A673 (cell line): ENCODE data around the gene FAM25A. TPM values are rescaled to one million over a fixed set of nuclear protein-coding genes. Genes with fewer than 3 reads are reported as not detected.
"Not testable (repeated sequence)": the region's sequence is repeated elsewhere in the genome, so short reads cannot be mapped to it uniquely, and the experiment has no call there.

Experiments
- BruUV-seq: library from RNA; stranded (reverse); fragments of 400-500 nt; replicated peaks from 2 replicates; lab custom pipeline; 2021; lab: Mats Ljungman, UMichigan
- CTCF ChIA-PET: fragments of 300-600 bp; sonication (Branson Sonifier 250); formaldehyde crosslinking; loops from one replicate; lab custom pipeline; 2022; ENCODE audit warnings: antibody characterized with exemption; lab: Charles Lee
- POLR2A ChIA-PET: fragments of 300-600 bp; sonication (Branson Sonifier 250); formaldehyde crosslinking; loops from one replicate; lab custom pipeline; 2022; ENCODE audit warnings: antibody characterized with exemption; ENCODE audit not compliant: low non-redundant PET; lab: Charles Lee
- DNase-seq: peaks from one replicate; pipeline ENCODE4 v3.0.0-alpha.2; 2015; ENCODE audit warnings: low spot score
- H3K27ac ChIP-seq: fragments of 200-600 bp; sonication (generic); 2 replicates; pipeline ENCODE4 v1.5.1; 2016; ENCODE audit warnings: mixed run types, low read depth, mild to moderate bottlenecking, mixed read lengths, antibody characterized with exemption, low read length; ENCODE audit not compliant: poor library complexity, severe bottlenecking
- H3K27me3 ChIP-seq: fragments of 200-600 bp; sonication (generic); replicated peaks from 2 replicates; pipeline ENCODE4 v1.6.1; 2017; ENCODE audit warnings: mixed run types, low read depth, mild to moderate bottlenecking, mixed read lengths, antibody characterized with exemption, low read length; ENCODE audit not compliant: insufficient read depth, poor library complexity
- H3K36me3 ChIP-seq: fragments of 200-600 bp; sonication (generic); 2 replicates; pipeline ENCODE4 v1.6.1; 2016; ENCODE audit warnings: mixed run types, mild to moderate bottlenecking, mixed read lengths, antibody characterized with exemption, low read length; ENCODE audit not compliant: insufficient read depth, poor library complexity, severe bottlenecking
- H3K4me1 ChIP-seq: fragments of 200-600 bp; sonication (generic); 2 replicates; pipeline ENCODE4 v1.6.1; 2017; ENCODE audit warnings: mixed run types, mild to moderate bottlenecking, mixed read lengths, antibody characterized with exemption, low read length; ENCODE audit not compliant: insufficient read depth, poor library complexity, severe bottlenecking
- H3K4me3 ChIP-seq: fragments of 200-600 bp; sonication (generic); 2 replicates; pipeline ENCODE4 v1.5.1; 2016; ENCODE audit warnings: low read depth, mixed run types, mild to moderate bottlenecking, mixed read lengths, low read length; ENCODE audit not compliant: poor library complexity, severe bottlenecking
- H3K9me3 ChIP-seq: fragments of 200-600 bp; sonication (generic); 2 replicates; pipeline ENCODE4 v1.6.1; 2016; ENCODE audit warnings: mixed run types, low read depth, mild to moderate bottlenecking, mixed read lengths, antibody characterized with exemption, low read length; ENCODE audit not compliant: poor library complexity, severe bottlenecking
- CTCF ChIP-seq: fragments of 300-800, 200-600 bp; sonication (generic); conservative IDR thresholded peaks from 2 replicates; pipeline ENCODE4 v1.5.1; 2017; ENCODE audit warnings: low read depth, mild to moderate bottlenecking, antibody characterized with exemption, low read length, moderate library complexity, mixed read lengths
- EZH2 ChIP-seq: fragments of 200-600 bp; sonication (generic); IDR thresholded peaks from 2 replicates; pipeline ENCODE4 v1.6.1; 2017; ENCODE audit warnings: borderline replicate concordance, low read depth, mild to moderate bottlenecking, mixed read lengths, antibody characterized with exemption, low read length; ENCODE audit not compliant: poor library complexity, severe bottlenecking
- intact Hi-C: fragments of 100-400 bp; cut with micrococcal nuclease; formaldehyde crosslinking; loops from one replicate; pipeline ENCODE4 v1.10.0; 2022; ENCODE audit not compliant: unreplicated experiment
- total RNA-seq: library from RNA; stranded (reverse); gene quantifications from 2 replicates; pipeline ENCODE4 v1.2.3, GENCODE V29; 2021

Gene FAM25A
- total RNA-seq, 1 experiment from 2014 or later: not detected

- POLR2A ChIA-PET: no interaction called here
- no TSS peak for BruUV-seq
- Histone ChIP-seq H3K4me1 (peaks cover 5% of the 10 kb centered on the region), H3K4me3 (no peak overlapping the region), H3K27ac (no peak overlapping the region), H3K9me3 (no peaks in the 10 kb centered on the region), H3K27me3 (no peaks in the 10 kb centered on the region), H3K36me3 (no peaks in the 10 kb centered on the region)
- TF ChIP-seq CTCF (no peak), EZH2 (no peak)
- intact Hi-C loops: no loop called here
- CTCF ChIA-PET: no interaction called here
- DNase-seq: no peak
Observed at GRCh38 chr10:86979296-86979818, 40.7 kb upstream of the FAM25A start.

- no peaks in the 10 kb centered on the region for H3K27me3 ChIP-seq
- intact Hi-C loops: no loop called here
- no peak overlapping the region for H3K4me3 ChIP-seq
- no TSS peak for BruUV-seq
- peaks cover 5% of the 10 kb centered on the region for H3K4me1 ChIP-seq
- ChIA-PET POLR2A (no interaction called here), CTCF (no interaction called here)
- TF ChIP-seq CTCF (no peak), EZH2 (no peak)
- no peaks in the 10 kb centered on the region for H3K9me3 ChIP-seq
- H3K27ac ChIP-seq: no peak overlapping the region
- DNase-seq: no peak
- H3K36me3 ChIP-seq: no peaks in the 10 kb centered on the region
Observed at GRCh38 chr10:86979977-86980448, 40.1 kb upstream of the FAM25A start.

- intact Hi-C loops, H3K36me3 ChIP-seq, H3K27me3 ChIP-seq, H3K27ac ChIP-seq, POLR2A ChIA-PET, CTCF ChIA-PET, H3K9me3 ChIP-seq, H3K4me1 ChIP-seq, DNase-seq, BruUV-seq, H3K4me3 ChIP-seq: not testable (repeated sequence)
Observed at GRCh38 chr10:86981020-86981419, 39.1 kb upstream of the FAM25A start.

- no TSS peak for BruUV-seq
- POLR2A ChIA-PET: no interaction called here
- intact Hi-C loops: no loop called here
- H3K27me3 ChIP-seq: no peaks in the 10 kb centered on the region
- no peak overlapping the region for H3K4me3 ChIP-seq
- DNase-seq: no peak
- no peak overlapping the region for H3K27ac ChIP-seq
- no peaks in the 10 kb centered on the region for H3K36me3 ChIP-seq
- TF ChIP-seq EZH2 (no peak), CTCF (no peak)
- CTCF ChIA-PET: no interaction called here
- peaks cover 5% of the 10 kb centered on the region for H3K4me1 ChIP-seq
- no peaks in the 10 kb centered on the region for H3K9me3 ChIP-seq
Observed at GRCh38 chr10:86981716-86982115, 38.4 kb upstream of the FAM25A start.

GRCh38 chr10:86984498-86984897, 35.6 kb upstream of the FAM25A start:
- DNase-seq, H3K9me3 ChIP-seq, BruUV-seq, POLR2A ChIA-PET, H3K27me3 ChIP-seq, H3K4me1 ChIP-seq, intact Hi-C loops, H3K4me3 ChIP-seq, CTCF ChIA-PET, H3K36me3 ChIP-seq, H3K27ac ChIP-seq: not testable (repeated sequence)
